NCI-H345 (cell line): Measurements from ENCODE around the gene GATAD2B.

Experiments
- DNase-seq: peaks from one replicate; lab custom pipeline; 2025; lab: John Stamatoyannopoulos, UW

The GATAD2B gene

DNA sequence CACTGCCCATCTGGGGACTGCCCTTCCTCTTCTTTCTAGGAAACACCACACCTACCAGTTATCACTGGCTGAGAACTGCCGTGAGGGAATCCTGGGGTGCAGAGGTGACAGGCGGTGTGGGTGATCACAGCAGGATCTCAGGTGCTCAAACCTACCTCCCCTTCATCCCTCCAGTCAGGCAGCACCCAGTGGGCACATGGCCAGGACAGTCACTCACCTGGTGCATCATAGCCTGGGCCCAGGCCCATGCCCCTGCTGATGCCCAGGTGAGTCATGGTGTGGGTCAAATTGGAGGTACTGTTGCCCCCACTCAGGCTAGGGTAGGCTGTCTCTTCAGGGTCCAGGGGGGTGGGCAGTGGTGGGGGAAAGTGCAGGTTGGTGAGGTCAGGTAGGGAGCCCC, 29.0 kb upstream of the GATAD2B start:
- no peak for DNase-seq

DNA sequence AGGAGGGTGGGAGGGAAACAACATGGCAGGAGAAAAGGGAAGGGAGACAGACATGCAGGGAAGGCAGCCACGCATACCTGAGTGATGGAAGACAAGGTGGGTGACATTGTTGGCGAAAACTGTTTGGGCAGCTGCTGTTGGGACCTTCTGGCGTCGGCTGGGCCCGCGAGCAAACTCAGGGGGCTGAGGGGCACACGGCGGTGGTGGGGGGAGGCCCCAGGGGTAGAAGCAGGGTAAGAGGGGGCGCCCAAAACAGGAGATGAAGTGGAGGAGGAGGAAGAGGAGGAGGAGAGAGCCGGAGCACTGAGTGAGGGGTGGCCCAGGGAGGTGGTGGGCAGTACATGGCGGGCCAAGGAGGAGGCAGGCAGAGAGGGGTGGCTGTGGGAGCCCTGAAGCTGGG, 28.4 kb upstream of the GATAD2B start:
- no peak for DNase-seq

DNA sequence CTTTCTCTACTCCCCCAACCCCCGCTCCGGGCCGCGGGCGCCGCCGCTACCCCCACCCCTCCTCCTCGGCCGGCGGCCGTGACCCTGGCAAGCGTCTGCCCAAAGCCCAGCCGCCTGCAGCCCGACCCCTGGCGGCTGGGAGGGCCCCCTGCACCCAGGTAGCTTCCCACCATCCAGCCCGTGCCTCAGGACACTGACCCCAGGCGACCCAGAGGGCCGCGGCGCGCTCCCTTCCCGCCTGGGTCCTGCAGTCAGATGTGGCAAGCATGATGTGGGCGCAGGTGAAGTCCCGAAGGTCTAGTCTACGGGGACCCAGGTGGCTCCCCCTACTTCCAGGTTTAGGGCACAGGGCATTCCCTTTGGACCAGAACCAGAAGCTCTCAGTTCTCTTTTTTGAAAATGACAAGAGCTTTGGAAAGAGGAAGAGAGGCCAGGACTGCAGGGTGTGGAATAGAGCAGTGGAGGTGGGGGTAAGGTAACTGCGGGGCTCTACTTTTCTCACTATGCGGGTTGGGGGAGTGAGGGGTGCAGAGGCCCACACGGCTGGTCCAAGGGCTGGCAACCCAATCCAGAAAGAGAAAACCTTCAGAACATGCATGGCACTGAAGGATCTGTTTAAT, 24.0 kb upstream of the GATAD2B start, which contains the start of gene DENND4B:
Gene DENND4B, minus strand, starts transcription at position 97 of the 620 bp plus-strand sequence. CDS start 2,344 bp downstream, outside the sequence.
- DNase-seq, result peak; percentile 90

DNA sequence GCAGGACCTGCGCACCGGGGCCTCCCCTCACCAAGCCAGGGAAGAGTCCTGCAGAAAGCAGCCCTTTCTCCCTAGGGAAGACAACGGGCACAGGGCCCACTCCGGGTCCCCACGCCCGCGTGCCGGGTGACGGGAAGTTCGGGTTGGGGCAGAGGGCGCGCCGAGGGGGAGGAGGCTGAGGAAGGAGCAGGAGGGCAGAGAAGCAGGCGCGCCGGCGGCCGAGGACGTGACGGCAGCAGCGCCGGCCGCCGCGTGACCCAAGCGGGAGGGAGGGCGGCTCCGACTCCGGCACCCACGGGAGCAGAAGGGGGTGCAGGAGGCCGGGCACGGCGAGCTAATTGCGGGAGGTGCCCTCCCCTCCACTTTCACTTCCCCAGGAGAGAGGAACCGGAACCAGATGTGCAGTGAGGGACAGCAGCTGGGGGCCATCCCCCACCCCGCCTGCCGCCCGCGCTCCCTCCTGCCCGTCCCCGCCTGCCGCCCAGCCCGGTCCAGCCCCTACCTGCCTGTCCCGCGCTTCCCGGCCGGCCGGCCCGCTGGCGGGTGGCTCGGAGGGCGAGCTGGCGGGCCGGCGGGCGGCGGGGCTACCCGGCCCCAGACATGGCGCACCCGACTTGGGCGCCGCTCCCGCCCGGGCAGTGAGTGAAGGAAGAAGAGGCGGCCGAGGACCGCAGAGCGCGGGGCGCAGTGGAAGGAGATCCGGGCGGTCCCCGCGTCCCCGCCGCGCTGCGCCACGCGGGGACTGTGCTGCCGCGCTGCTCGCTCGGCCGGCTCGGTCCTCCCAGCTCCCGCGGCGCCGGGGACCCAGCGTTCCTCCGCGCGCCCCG, 23.2 kb upstream of the GATAD2B start:
- DNase-seq, result peak; percentile 64

DNA sequence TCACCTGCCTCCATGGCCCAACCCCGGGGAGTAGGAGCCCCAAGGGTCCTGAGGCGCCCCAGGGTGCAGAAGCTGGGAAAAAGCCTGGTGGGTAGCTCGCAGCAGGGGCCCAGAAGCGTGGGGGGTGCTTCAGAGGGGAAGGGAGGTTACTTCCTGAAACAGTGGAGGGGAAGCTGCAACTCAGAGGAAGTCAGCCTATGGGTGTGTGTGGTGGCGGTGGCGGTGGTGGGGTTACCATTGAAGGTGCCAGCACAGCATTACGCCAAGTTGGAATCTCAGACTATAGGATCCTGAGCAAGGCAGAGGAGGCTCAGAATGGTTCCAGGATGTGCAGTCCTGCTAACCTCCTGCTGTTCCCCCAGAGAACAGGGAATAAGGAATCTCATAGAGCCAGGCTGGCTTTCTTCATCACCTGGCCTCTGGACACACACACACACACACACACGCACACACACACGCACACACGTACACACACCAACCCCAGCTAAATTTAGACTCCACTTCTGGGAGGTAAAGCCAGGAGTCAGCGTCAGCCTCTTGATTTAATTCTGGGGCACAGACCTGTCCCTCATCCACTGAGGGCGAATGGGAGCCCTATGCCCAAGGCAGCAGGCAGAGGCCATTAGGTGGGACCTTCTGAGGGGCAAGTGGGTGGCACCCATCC, 22.5 kb upstream of the GATAD2B start:
- DNase-seq, result peak; percentile 59

DNA sequence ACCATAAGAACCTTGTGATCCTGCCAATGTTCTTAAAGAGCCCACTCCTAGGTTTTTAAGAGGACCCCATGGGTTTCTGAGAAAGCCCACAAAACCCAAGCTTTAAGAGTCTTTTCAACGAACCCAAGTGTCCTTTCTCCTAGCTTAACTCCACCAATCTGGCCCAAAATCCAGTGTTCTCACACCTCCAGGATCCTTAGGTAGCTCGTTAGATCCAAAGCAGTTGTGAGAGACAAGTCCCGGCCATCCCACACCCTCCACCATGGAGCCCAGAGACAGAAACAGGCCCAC, 22.0 kb upstream of the GATAD2B start:
- no peak for DNase-seq

DNA sequence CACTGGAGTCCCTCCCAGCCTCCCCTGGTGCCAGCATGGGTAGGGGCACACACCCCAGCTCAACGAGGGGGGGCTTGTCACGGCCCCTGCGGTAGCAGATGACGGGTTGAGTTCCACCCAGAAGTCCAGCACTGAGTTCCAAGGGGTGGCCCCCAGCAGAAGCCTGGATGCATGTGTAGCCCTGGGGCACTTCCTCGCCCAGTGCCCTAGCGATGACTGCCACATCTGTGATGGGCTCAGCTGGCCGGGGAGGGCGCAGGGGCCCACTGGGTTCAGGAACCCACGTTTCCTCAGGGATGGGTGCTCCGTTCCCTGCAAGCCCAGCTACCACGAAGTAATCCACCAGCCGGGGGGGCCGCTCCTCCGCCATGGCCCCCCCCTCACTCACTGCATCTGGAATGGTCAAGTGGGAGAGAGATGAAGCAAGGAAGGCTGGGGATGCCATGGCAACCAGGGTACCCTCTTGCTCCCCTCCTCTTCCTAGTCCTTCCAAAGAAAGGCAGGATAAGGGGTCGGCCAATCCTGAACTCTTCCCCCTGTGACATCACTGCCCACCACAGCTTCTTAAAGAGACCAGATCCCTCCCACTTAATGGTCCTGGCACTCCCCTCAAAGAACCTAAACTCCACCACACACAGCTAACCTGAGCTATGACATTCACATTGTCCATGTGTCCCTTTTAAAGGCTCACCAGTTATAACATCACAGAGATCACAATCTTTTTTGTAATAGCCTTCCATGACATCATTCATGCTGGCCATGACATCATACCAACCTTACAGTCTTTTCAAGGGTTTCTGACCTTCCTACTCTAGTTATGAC, 21.4 kb upstream of the GATAD2B start:
- DNase-seq, result no peak

DNA sequence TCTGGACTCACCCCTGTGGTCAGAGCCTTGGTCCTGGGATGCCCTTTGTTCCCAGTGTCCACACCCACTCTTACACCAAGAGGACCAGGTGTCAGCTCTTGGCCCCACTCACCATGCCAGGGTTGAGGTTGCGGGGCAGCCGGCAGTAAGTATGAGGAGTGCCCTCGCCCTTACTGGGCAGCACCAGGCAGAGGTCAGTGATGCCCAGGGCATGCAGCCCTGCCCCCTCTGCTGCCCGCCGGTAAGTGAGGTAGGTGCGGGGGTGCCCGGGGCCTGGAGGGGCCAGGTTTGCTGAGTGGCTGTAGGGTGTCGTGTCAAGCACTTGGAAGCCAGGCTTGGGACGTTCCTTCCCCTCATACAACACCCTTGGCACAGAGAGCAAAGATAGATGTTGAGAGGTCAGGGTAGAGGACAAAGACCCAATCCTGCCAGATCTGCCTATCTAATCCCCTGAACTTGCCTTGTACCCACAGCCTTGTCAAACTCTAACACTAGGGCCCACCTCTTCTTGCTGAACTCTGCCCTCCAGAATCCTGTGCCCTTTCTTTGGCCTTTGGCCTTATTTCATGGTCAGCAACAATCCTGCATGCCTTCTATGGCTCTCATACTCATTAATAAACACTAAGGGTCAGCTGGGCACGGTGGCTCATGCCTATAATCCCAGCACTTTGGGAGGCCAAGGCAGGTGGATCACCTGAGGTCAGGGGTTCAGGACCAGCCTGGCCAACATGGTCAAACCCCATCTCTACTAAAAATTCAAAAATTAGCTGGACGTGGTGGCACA, 20.2 kb upstream of the GATAD2B start:
- no peak for DNase-seq

DNA sequence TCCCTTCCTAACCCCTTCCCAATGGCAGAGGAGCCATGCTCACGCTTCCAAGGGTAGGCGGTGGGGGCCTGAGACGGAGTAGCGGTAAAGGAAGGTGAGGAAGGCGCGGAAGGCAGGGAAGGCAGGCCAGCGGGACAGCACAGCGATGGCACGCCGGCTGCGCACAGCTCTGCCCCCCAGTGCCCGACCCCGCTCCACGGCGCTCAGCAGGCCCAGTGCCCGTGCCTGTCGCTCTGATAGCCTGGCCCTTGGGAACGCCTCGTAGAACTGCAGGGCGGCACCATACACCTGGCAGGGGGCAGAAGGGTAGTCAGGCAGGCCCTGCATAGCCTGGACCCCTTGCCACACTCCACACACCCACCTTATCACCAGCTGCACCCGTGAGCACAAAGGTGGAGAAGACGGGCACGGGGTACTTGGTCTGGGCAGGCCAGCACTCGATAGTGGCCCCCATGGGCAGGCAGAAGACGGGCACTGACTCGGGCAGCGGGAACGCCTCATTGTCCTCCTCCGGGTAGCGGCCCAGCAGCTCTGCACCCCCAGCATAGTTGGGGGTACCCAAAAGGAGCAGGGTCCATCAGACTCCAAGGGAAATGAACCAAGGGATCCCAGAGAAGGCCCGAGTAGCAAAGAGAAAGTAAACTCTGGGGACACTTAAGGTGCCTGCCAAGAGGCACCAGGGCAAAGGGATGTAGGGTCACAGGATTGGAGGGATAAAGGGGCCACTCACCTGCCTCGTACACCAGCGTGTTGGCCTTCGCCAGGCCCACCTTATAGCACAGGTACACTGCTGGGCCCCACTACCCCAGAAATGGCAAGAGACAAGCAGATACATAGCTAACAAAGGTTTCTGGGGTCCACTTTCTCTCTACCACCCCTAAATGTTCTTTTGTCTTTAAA, 19.3 kb upstream of the GATAD2B start:
- no peak for DNase-seq

DNA sequence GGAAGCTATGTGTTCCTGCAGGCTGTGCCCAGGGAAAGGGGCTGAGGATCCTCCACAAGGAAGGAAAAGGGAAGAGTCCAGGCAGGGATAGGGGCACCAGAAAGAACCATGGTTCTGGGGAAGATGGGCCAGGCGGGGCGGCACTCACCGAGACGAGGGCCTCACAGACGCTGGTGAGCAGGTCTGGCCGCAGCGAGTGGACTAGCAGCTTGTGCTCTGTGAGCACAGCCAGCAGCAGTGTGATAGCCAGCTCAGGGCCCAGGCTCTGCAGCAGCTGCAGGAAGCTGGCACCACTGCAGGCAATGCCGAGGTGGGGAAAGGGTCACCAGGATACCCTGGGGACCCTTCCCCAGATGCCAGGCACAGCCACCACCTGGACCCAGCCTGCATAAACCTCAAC, 18.0 kb upstream of the GATAD2B start:
- DNase-seq, result no peak

DNA sequence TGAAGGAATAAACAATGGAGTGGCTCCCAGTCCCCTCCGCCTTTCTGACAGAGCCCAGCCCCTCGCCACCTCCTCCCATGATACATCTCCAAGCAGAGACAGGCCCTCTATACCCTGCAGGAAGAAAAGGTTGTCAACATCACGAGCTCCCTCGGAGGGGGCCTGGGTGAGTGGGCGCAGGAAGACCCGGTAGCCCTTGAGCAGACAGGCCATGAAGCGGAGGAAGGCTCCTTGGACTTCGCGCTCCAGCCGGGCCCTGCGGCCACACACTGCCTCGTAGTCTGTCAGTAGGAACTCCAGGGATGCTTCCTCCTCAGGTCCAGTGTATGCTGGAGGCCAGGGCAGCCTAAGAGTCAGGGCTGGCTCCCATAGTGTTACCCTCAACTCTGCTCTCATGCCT, 16.7 kb upstream of the GATAD2B start:
- no peak for DNase-seq

DNA sequence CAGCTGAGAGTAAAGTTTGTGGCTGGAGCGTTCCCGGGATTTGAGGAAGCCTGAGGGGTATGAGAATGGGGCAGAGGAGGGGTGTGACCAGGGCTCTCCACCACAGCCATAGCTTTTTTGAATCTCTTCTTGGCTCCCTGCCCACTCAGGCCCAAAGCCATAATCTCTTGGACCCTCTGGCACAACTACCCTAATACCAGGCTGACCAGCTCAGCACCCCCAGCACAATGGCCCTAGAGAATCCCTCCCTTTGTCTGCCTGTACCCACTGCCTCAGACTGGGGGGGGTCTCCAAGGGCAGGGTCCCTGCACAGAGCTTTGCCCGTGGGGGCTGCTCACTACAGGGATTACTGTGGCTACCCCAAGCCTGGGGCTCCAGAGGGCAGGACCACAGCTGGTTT, 16.2 kb upstream of the GATAD2B start:
- no peak for DNase-seq

DNA sequence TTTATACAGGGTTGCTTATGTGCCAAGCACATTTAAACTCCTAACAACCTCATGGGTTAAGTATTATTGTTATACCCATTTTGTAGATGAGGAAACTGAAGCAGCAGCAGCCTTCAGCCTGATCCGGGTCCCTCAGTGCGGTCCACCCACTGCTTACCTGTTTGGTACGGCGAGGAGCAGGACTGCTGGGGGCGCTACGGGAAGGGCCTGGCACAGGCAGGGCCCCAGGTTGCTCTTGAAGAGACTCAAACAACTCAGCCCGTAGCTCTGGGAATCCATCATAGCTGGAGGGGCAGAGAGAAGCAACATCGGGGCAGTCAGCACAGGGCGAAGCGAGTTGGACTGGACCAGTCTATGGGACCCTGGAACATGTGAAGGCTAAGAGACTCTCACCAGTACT, 14.6 kb upstream of the GATAD2B start:
- DNase-seq, result no peak

DNA sequence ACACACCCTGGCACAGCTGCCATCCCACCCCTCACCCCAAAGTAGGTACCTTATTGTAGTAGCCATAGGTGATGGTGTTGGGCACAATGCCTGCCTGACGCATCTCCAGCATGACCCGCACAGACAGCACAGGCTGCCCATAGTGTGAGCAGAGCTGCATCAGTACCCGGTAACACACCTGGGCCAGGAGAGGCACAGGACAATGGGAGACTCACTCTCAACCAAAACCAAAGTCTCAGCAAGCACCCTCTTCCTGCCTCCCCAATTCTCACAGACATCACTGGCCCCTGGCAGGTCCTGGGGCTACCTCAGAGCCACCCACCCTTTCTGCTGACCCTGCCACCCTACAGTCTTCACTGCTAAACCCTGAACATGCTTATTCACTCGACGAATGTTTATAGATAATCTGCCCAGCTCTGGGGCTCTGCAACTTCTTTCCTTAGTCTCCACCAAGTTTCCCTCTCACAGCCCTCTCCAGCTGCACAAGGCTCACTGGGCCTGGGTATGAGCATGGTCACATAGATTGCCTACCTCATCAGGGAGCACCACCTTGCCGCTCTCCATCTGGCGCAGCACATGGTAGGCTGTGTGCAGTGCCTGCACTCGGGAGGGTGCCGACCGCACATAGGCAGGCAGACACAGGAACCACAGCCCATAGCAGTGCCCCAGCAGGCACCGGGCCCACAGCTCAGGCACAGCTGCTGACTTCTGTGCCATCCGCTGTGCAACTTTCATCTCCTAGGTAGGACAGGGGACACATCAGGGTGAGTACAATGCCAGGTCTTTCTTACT, 13.4 kb upstream of the GATAD2B start:
- DNase-seq, result no peak

DNA sequence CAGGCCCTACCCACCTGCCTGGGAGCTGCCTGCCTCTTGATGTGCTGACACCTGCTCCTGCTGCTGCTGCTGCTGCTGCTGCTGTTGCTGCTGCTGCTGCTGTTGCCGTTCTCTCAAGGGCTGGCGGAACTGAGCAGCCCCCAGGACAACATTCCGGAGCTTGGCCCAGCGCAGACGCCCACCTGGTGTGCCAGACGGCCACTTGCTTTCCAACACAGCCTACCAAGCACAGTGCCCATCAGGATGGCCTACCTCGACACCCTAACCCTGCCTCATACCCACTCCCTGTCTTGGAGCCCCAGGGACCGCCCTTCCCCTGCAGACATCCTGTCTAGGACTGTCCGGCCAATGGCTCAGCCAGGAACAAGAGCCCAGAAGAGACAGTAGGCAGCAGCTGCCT, 12.0 kb upstream of the GATAD2B start:
- no peak for DNase-seq

DNA sequence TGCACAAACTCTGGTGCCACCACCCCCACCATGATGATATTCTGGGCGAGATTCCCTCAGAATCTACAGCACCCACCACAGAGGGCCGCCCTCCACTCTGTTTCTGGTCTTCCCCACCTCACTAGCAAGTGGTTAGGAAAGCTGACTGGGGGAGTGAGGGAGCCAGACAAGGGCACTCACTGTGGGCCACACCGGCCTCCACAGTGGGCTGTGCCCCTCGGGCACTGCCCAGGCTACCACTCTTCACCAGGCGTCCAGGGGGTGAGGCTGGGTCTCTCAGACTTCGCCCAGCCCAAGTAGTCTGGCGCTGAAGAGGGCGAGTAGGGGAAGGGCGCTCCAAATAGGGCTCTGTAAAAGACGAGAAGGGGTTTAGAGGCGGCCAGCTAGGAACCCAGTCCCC, 11.2 kb upstream of the GATAD2B start:
- DNase-seq, result no peak

DNA sequence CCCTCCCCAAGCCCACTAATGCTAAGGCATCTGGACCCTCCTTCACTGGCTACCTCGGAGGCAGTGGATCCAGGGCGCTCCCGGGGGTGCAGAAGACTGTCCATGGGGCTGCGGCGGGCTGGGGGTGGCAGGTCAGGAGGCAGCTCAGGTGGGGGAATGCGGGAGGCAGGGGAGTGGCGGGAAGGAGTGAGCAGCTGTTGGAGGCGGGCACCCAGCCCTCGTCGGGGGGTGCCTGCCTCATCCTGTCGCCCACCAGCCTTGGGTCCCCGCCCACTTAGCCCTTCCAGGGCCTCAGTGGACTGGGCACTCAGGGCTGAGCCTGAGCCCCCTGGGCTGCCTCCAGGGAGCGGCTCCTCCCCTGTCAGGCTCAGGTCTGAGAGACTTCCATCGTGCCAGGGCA, 10.7 kb upstream of the GATAD2B start:
- DNase-seq, result no peak

DNA sequence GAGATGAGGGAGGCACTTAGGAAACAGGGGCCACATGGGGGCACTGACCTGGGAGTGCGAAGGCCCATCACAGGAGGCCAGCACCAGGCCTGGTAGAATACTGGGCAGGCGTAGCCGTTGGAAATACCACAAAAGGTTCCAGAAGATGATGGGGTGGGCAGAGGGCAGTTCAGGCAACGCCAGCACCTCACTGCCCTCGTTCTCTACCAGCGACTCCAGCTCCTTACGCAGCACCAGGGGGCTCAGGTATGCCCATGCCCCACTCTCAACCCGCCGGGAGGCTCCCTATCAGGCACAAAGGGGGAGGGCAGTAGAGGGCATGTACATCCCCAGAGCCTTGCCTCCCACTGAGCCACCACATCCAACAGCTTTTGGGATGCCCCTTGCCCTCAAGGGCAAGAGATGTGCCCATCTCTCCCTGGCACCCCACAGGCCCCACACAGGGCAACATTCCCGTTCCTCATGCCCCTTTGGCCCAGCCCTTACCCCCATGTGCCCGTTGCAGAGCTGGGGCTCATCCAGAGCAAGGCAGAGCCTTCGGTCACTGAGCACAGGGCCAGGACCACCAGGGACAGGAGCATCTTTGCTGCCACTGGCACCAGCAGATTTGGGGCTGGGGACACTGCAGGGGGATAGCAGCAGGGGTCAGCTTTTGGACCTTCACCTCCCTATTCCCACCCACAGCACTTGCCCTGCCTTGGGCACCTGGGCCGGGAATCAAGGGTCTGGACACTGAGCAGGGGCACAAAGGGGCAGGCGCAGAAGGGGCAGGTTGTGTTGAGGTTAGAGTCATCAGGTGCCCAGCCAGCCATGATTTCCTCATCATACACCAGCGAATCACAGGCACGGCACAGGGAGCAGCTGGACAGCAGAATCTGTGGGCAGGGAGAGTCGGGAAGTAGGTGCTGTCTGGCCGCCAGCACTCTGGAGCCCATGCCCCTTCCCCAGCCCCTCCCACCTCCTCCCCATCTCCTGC, 9.7 kb upstream of the GATAD2B start:
- no peak for DNase-seq
